Transverse colon (tissue), 4 donors: ENCODE results near the gene PRTN3. TPM values are rescaled to one million over a fixed set of nuclear protein-coding genes. Genes with fewer than 3 reads are reported as not detected.

Experiments
- DNase-seq: peaks from one replicate; pipeline ENCODE4 v3.0.0-alpha.2; 2019
- H3K27ac ChIP-seq, 4 donors: fragments of 200-600 bp; sonication (generic); 2 replicates each; pipeline ENCODE4 v1.5.1; 2016 to 2018; ENCODE audit warnings: inconsistent platforms in 4 of 4
- H3K27me3 ChIP-seq: fragments of 200-600 bp; sonication (generic); 2 replicates; pipeline ENCODE4 v1.5.1; 2017; ENCODE audit warnings: inconsistent platforms
- H3K36me3 ChIP-seq, 4 donors: fragments of 200-600 bp; sonication (generic); 2 replicates each; pipeline ENCODE4 v1.5.1; 2017 to 2019; ENCODE audit warnings: inconsistent platforms in 4 of 4
- H3K4me1 ChIP-seq, 4 donors: fragments of 200-600 bp; sonication (generic); 2 replicates each; pipeline ENCODE4 v1.5.1; 2017 to 2020; ENCODE audit warnings: inconsistent platforms in 4 of 4
- H3K4me3 ChIP-seq, 4 donors: fragments of 200-600 bp; sonication (generic); 1 replicate in 1 of 4; 2 replicates in 3 of 4; pipeline versions ENCODE4 v1.5.1 to v1.6.1; 2017 to 2019; ENCODE audit warnings: inconsistent platforms in 4 of 4
- H3K9me3 ChIP-seq, 2 donors: fragments of 200-600 bp; sonication (generic); 2 replicates each; pipeline ENCODE4 v1.5.1; 2017 to 2019; ENCODE audit warnings: inconsistent platforms in 2 of 2
- EP300 ChIP-seq: sonication (generic); formaldehyde crosslinking; IDR thresholded peaks from one replicate; pipeline ENCODE4 v1.6.1; 2017; ENCODE audit warnings: antibody characterized with exemption, low read depth
- POLR2A ChIP-seq: fragments of 450-650 bp; IDR thresholded peaks from one replicate; pipeline ENCODE4 v1.6.1; 2016; ENCODE audit warnings: antibody characterized with exemption, mild to moderate bottlenecking, moderate library complexity
- POLR2AphosphoS5 ChIP-seq, 3 donors: sonication (generic); formaldehyde crosslinking; IDR thresholded peaks; one replicate each; pipeline ENCODE4 v1.6.1; 2016; ENCODE audit warnings: antibody characterized with exemption in 3 of 3
- WGBS, 2 donors: methylation state at CpG; one replicate each; pipeline ENCODE4 v1.1.5; 2018; ENCODE audit warnings: low coverage in 1 of 2; 5-methylcytosine and 5-hydroxymethylcytosine counted together
- in situ Hi-C, 4 donors: fragments of 200-750 bp; cut with MboI; loops; one replicate each; pipeline versions ENCODE4 v1.15.0 to v1.15.1; 2017; ENCODE audit warnings: low sequenced_read_pairs in 3 of 4, low pct_ligation_motif_present in 1 of 4, low pct_unique_long_range_greater_than_20kb in 1 of 4
- intact Hi-C: fragments of 100-400 bp; cut with DNase I; formaldehyde crosslinking; loops from one replicate; pipeline ENCODE4 v1.15.1; 2023; ENCODE audit warnings: low total_unique reads
- total RNA-seq, 4 donors: library from RNA; depleted of rRNA; stranded (reverse); fragments of >200 nt; gene quantifications; one replicate each; pipeline ENCODE4 v1.1.0, GENCODE V29; 2016
- TF ChIP-seq, protein P1 (sequence below), 5 experiments: fragments of 200-600 bp in 3 of 5; fragments of 450-650 bp in 2 of 5; sonication (generic) in 3 of 5; IDR thresholded peaks; 1 replicate in 2 of 5; 2 replicates in 3 of 5; pipeline ENCODE4 v1.5.1; 2016 to 2017; ENCODE audit warnings: antibody characterized with exemption in 5 of 5, inconsistent platforms in 3 of 5, mild to moderate bottlenecking in 2 of 5, moderate library complexity in 1 of 5

The PRTN3 gene
- total RNA-seq, 4 donors from 2014 or later: not detected

DNA sequence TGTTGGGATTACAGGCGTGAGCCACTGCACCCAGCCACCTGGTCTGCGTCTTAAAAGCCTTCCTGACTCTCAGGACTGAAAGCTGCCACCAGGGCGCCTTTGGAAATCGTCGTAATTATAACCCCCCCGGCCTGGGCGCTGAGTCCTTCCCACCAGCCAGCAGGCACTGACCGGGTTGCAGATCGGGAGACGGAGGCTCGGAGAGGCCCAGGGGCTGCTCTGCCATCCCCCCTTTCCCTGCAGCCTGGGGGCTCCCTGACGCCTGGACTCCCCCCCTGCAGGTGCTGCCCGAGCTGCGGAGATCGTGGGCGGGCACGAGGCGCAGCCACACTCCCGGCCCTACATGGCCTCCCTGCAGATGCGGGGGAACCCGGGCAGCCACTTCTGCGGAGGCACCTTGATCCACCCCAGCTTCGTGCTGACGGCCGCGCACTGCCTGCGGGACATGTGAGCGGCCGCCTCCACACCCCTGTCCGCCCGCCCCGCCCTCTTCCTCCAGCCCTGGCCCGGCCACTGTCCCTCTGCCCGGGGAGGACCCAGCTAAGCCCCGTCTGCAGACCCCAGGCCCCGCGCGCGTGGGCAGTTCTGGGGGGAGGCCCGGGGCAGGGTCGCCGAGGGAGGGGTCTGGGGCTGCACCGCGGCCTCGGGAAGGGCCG, 2.5 kb downstream of the PRTN3 start:
- WGBS, 2 donors: 3% methylated on average over 32 of the region's 46 CpGs; no CpG with 5 or more reads in 1 of the 2 donors
- peaks cover 94% of the 10 kb centered on the region for H3K27me3 ChIP-seq
- peaks cover 6 to 17% (median 11%) of the 10 kb centered on the region in 4 donors for H3K4me1 ChIP-seq
- H3K36me3 ChIP-seq: no peaks in the 10 kb centered on the region
- H3K4me3 ChIP-seq: peak overlapping the region in 1 of 4 donors; percentile 18
- H3K9me3 ChIP-seq: no peaks in the 10 kb centered on the region
- no peak overlapping the region for H3K27ac ChIP-seq
- DNase-seq: no peak
- TF ChIP-seq POLR2AphosphoS5 (IDR thresholded peaks at IDR 0.05): no peak
- TF ChIP-seq, protein P1, sequence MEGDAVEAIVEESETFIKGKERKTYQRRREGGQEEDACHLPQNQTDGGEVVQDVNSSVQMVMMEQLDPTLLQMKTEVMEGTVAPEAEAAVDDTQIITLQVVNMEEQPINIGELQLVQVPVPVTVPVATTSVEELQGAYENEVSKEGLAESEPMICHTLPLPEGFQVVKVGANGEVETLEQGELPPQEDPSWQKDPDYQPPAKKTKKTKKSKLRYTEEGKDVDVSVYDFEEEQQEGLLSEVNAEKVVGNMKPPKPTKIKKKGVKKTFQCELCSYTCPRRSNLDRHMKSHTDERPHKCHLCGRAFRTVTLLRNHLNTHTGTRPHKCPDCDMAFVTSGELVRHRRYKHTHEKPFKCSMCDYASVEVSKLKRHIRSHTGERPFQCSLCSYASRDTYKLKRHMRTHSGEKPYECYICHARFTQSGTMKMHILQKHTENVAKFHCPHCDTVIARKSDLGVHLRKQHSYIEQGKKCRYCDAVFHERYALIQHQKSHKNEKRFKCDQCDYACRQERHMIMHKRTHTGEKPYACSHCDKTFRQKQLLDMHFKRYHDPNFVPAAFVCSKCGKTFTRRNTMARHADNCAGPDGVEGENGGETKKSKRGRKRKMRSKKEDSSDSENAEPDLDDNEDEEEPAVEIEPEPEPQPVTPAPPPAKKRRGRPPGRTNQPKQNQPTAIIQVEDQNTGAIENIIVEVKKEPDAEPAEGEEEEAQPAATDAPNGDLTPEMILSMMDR (IDR thresholded peaks at IDR 0.05): peak in 1 of 5 experiments; percentile 17
- in situ Hi-C loops (no loop called here), intact Hi-C loops (loop anchor here (10.0 kb wide), 1 partner anchor 69 kb away; no protein-coding TSS in a partner anchor)

- Histone ChIP-seq H3K27me3 (peaks cover 93% of the 10 kb centered on the region), H3K4me1 (peaks cover 6 to 17% (median 11%) of the 10 kb centered on the region in 4 donors), H3K27ac (no peak overlapping the region), H3K4me3 (peak overlapping the region in 1 of 4 donors; percentile 18), H3K36me3 (no peaks in the 10 kb centered on the region), H3K9me3 (no peaks in the 10 kb centered on the region)
- in situ Hi-C loops: no loop called here
- DNase-seq: no peak
- intact Hi-C loops: loop anchor here (10.0 kb wide), 1 partner anchor 69 kb away; no protein-coding TSS in a partner anchor
- no peak for TF ChIP-seq POLR2AphosphoS5 (IDR thresholded peaks at IDR 0.05)
- TF ChIP-seq, protein P1 (IDR thresholded peaks at IDR 0.05): no peak
- no peak for TF ChIP-seq POLR2A
- no peak for TF ChIP-seq EP300
- 18% methylated on average over 27 of the region's 70 CpGs; no CpG with 5 or more reads in 1 of the 2 donors for WGBS, 2 donors
Measured at GRCh38 chr19:843836-844545, 3.2 kb downstream of the PRTN3 start.

- intact Hi-C loops: loop anchor here (10.0 kb wide), 1 partner anchor 70 kb away; no protein-coding TSS in a partner anchor
- in situ Hi-C loops: no loop called here
- TF ChIP-seq POLR2AphosphoS5 (IDR thresholded peaks at IDR 0.05): no peak
- TF ChIP-seq EP300: no peak
- TF ChIP-seq, protein P1 (IDR thresholded peaks at IDR 0.05): no peak
- TF ChIP-seq POLR2A: no peak
- Histone ChIP-seq H3K4me3 (no peak overlapping the region), H3K27me3 (peaks cover 91% of the 10 kb centered on the region), H3K36me3 (no peaks in the 10 kb centered on the region), H3K9me3 (no peaks in the 10 kb centered on the region), H3K4me1 (peaks cover 6 to 17% (median 11%) of the 10 kb centered on the region in 4 donors), H3K27ac (no peak overlapping the region)
- DNase-seq: no peak
- WGBS, 2 donors: 22 to 41% methylated on average over 3 to 10 of the region's 11 CpGs
Measured at GRCh38 chr19:844546-844971, 3.8 kb downstream of the PRTN3 start.
